ENCODE measurements around the gene METTL6.
"Not testable (repeated sequence)": the region's sequence is repeated elsewhere in the genome, so short reads cannot be mapped to it uniquely, and the experiment has no call there.

METTL6 gene

DNA sequence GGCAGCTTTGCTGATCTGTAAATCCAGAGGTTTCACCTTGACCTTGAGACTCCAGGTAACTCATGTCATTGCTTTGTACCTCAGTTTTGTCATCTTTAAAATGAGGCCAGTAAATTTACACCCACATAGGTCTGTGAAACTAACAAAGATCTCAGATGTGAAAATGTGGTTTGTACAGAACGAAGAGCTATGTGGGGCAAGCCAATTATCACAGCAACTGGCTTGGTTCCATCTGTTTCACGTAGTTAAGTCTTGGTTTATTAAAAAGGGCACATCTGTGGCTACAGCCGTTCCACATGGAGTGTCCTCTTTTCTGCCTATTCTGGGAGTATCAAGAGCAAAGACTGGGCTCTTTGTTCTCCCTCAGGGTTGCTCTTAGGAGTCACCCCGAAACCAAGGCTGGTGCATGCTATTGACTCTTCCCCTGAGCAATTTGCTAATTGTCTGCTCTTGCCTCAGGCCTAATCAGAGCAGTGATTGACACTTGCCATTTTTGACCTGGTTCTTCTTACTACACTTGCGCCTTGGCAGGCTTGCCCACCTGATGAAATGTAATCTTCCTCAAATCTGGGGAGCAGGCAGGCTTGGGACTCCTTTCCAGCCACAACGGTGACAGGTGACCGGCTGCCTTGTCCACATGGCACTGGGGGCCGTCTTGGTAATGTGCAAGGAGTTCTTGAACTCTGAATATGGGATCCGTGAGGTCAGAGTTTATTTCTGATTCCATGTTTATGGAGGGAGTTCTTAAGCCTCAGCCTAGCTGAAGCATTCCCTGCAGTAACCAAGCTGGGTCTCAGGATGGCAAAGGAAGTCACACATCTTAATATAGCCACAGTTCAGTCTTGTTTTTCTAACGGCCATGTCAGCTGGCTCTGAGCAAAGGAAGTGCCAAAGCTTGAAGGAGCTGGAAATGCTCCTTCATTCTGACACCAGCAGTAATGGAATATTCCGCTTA lies 40.2 kb upstream of the METTL6 start:
- FAIRE-seq (no peak), DNase-seq (ENCODE audit: insufficient read length, low spot score) (no peak)
- TF ChIP-seq CTCF (IDR thresholded peaks at IDR 0.05; ENCODE audit: insufficient read depth, missing control alignments) = no peak

DNA sequence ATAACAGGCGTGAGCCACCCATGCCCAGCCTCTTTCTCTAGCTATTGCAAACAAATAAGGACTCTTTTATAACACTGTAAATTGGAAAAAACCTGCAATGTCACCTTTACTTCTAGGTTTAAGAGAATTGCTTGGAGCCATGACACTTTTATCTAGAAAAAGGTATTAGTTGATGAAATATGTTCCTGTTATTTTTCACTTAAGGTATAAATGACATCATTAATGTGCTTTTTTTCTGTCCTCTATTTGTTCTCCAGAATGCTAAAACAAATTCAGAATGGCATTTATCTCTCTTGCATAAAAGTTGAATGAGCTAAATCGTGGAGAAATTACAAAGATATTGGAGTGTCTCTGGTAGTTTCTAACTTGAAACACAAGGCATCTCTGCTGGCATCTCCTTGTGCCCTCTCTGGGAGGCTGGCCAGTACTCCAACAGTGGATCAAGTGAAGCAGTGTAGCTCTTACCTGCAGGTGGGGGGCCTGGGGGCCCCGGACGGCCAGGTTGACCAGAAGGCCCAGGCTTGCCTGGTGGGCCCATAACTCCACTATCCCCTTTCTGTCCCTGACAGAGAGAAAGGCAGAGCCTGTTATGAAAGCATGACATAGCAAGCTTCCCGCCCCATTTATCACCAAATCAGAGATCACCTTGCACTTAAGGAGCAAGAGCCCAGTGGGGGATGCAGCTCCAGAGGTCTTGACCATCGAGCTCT lies 38.7 kb upstream of the METTL6 start:
- FAIRE-seq (no peak), DNase-seq (ENCODE audit: insufficient read length, low spot score) (no peak)
- no peak for TF ChIP-seq CTCF (IDR thresholded peaks at IDR 0.05; ENCODE audit: insufficient read depth, missing control alignments)

DNA sequence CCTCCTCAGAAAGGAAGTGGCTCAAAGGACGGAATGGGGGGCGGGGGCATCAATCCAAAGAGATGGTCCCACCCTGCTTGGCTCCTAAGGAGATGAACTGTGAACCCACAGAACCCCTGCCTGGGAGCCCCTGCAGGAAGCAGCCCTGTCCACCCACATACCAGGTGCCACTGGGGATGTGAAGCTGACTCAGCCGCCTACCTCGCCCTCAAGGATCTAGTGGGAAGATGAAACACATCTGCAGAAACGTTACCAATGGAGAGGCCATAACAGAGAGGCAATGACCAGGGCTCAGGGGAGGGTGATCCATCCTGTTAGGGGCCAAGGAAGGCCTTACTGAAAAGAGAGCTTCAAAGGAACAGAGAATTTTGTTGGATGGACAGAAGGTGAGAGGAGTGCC lies 35.1 kb upstream of the METTL6 start:
- FAIRE-seq (no peak), DNase-seq (ENCODE audit: insufficient read length, low spot score) (no peak)
- no peak for TF ChIP-seq CTCF (IDR thresholded peaks at IDR 0.05; ENCODE audit: insufficient read depth, missing control alignments)

GRCh38 chr3:15460891-15461531 lies 33.7 kb upstream of the METTL6 start:
- TF ChIP-seq CTCF (IDR thresholded peaks at IDR 0.05; ENCODE audit: insufficient read depth, missing control alignments) = no peak
- FAIRE-seq = no peak
- DNase-seq (ENCODE audit: insufficient read length, low spot score) = no peak

DNA sequence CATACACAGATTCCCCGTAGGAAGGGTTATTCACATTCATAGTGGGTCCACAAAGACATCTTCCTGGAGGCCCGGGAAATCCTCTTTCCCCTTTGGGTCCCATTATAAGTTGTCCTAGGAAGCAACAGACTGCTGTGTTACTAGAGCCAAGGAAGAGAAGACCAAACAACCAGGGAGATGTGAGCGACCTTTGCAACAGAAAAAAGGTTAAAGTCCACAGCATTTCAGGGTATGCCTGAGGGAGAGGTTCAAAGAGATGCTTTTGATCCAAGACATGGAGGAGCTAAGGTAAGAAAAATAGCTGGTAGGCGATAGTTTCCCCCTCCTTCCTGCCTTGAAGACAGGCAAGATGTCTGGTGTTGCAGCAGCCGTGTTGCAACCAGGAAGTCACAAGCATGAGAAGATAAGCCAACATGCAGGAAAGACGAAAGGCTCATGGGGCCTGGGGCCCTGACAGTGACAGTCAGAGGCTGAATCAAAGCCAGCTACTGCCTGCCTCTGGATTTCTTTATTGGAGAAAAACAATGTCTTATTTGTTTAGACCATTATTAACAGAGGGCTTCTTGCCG lies 31.0 kb upstream of the METTL6 start:
- DNase-seq (ENCODE audit: insufficient read length, low spot score) = no peak
- FAIRE-seq = no peak
- no peak for TF ChIP-seq CTCF (IDR thresholded peaks at IDR 0.05; ENCODE audit: insufficient read depth, missing control alignments)

GRCh38 chr3:15456915-15457314 lies 29.6 kb upstream of the METTL6 start:
- not testable (repeated sequence) for DNase-seq (ENCODE audit: insufficient read length, low spot score); FAIRE-seq

GRCh38 chr3:15456321-15456720 lies 29.0 kb upstream of the METTL6 start:
- no peak for DNase-seq (ENCODE audit: insufficient read length, low spot score)
- no peak for FAIRE-seq
- TF ChIP-seq CTCF (IDR thresholded peaks at IDR 0.05; ENCODE audit: insufficient read depth, missing control alignments) = no peak

Measured in D721Med (cell line).